Suppressor macrophage treated with lipopolysaccharide for 4 hours (primary cell): ENCODE results near the gene ASCC1.
A peak's percentile ranks its signal among the peaks of the same experiment; 100 is the strongest.
"Not testable (repeated sequence)": the region's sequence is repeated elsewhere in the genome, so short reads cannot be mapped to it uniquely, and the experiment has no call there.

Source experiments
- DNase-seq: peaks from one replicate; pipeline ENCODE4 v3.0.0-alpha.2; 2020

Gene ASCC1

GRCh38 chr10:72219235-72219814 lies 3.2 kb upstream of the ASCC1 start:
- DNase-seq, result peak; percentile 55

GRCh38 chr10:72218726-72219125 lies 2.6 kb upstream of the ASCC1 start:
- no peak for DNase-seq

- peak; percentile 41 for DNase-seq
These were observed 2.2 kb upstream of the ASCC1 start for GRCh38 chr10:72218325-72218724.

GRCh38 chr10:72211832-72212231 lies 4.2 kb downstream of the ASCC1 start:
- DNase-seq, result not testable (repeated sequence)

- not testable (repeated sequence) for DNase-seq
These were observed 4.7 kb downstream of the ASCC1 start for GRCh38 chr10:72211381-72211780.

GRCh38 chr10:72208526-72208925 lies 7.5 kb downstream of the ASCC1 start:
- not testable (repeated sequence) for DNase-seq

- no peak for DNase-seq
These were observed 9.4 kb downstream of the ASCC1 start for GRCh38 chr10:72206511-72207229.

- DNase-seq, result no peak
These were observed 11.4 kb downstream of the ASCC1 start for GRCh38 chr10:72204724-72205123.

- DNase-seq, result no peak
These were observed 11.8 kb downstream of the ASCC1 start for GRCh38 chr10:72204296-72204695.

GRCh38 chr10:72201293-72201692 lies 14.8 kb downstream of the ASCC1 start:
- DNase-seq, result no peak

GRCh38 chr10:72200883-72201282 lies 15.2 kb downstream of the ASCC1 start:
- DNase-seq, result no peak

- DNase-seq, result no peak
These were observed 21.1 kb downstream of the ASCC1 start for GRCh38 chr10:72194949-72195348.

- DNase-seq, result no peak
These were observed 29.1 kb downstream of the ASCC1 start for GRCh38 chr10:72186982-72187330.

- peak; percentile 90 for DNase-seq
These were observed 29.7 kb downstream of the ASCC1 start for GRCh38 chr10:72186258-72186981.

- DNase-seq, result no peak
These were observed 31.9 kb downstream of the ASCC1 start for GRCh38 chr10:72184156-72184555.

GRCh38 chr10:72177454-72177853 lies 38.6 kb downstream of the ASCC1 start:
- no peak for DNase-seq

- DNase-seq, result no peak
These were observed 39.4 kb downstream of the ASCC1 start for GRCh38 chr10:72176701-72177100.

- DNase-seq, result peak; percentile 41
These were observed 40.9 kb downstream of the ASCC1 start for GRCh38 chr10:72175149-72175548.

GRCh38 chr10:72174297-72174662 lies 41.8 kb downstream of the ASCC1 start:
- DNase-seq, result no peak

- DNase-seq, result peak; percentile 77
These were observed 42.3 kb downstream of the ASCC1 start for GRCh38 chr10:72173619-72174296.

- peak; percentile 30 for DNase-seq
These were observed 42.8 kb downstream of the ASCC1 start for GRCh38 chr10:72173262-72173618.

GRCh38 chr10:72171175-72171630 lies 44.9 kb downstream of the ASCC1 start:
- peak; percentile 15 for DNase-seq

GRCh38 chr10:72170733-72171132 lies 45.3 kb downstream of the ASCC1 start:
- no peak for DNase-seq

GRCh38 chr10:72170263-72170662 lies 45.8 kb downstream of the ASCC1 start:
- no peak for DNase-seq
